ENCODE data around the gene MSANTD7.

DNA sequence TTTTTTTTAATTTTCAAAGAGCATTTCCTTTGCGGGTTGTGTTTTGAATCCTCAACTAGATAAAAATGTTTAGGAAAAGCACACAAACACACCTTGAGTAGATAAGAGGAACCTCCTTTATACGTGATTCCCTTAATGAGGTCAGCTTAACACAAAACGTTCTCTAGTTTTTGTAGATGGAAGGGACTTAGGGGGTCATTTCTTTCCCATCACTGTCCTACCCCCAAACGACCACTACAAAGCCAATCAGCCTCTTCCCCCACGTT is 41.8 kb downstream of the MSANTD7 start:
- TF ChIP-seq, protein P1, sequence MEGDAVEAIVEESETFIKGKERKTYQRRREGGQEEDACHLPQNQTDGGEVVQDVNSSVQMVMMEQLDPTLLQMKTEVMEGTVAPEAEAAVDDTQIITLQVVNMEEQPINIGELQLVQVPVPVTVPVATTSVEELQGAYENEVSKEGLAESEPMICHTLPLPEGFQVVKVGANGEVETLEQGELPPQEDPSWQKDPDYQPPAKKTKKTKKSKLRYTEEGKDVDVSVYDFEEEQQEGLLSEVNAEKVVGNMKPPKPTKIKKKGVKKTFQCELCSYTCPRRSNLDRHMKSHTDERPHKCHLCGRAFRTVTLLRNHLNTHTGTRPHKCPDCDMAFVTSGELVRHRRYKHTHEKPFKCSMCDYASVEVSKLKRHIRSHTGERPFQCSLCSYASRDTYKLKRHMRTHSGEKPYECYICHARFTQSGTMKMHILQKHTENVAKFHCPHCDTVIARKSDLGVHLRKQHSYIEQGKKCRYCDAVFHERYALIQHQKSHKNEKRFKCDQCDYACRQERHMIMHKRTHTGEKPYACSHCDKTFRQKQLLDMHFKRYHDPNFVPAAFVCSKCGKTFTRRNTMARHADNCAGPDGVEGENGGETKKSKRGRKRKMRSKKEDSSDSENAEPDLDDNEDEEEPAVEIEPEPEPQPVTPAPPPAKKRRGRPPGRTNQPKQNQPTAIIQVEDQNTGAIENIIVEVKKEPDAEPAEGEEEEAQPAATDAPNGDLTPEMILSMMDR (conservative IDR thresholded peaks at IDR 0.05 in 1 of 2, IDR thresholded peaks at IDR 0.05 in 1 of 2; ENCODE audit: low read depth in 1 of 2, low read length in 2 of 2), result no peak
- TF ChIP-seq EZH2 (IDR thresholded peaks at IDR 0.05; ENCODE audit: low read length, missing control alignments), result no peak
